ENCODE measurements around the gene TCERG1L. TPM values are rescaled to one million over a fixed set of nuclear protein-coding genes. Genes with fewer than 3 reads are reported as not detected.

Gene TCERG1L
- total RNA-seq, 4 donors from 2014 or later: 0.42 to 1.3 TPM; not detected in 2

- DNase-seq (ENCODE audit: low spot score in 2 of 2): no peak
- 84 to 85% methylated on average over 8 of the region's 8 CpGs for WGBS, 2 donors
These were observed 43.5 kb upstream of the TCERG1L start for GRCh38 chr10:131355056-131355455.

GRCh38 chr10:131354380-131354779 lies 42.9 kb upstream of the TCERG1L start:
- Histone ChIP-seq H3K27ac (no peak overlapping the region), H3K4me3 (no peak overlapping the region), H3K27me3 (no peaks in the 10 kb centered on the region), H3K9me3 (no peaks in the 10 kb centered on the region), H3K36me3 (no peaks in the 10 kb centered on the region), H3K4me1 (no peaks in the 10 kb centered on the region)
- WGBS, 2 donors: 54 to 65% methylated on average over 9 of the region's 9 CpGs
- no peak for TF ChIP-seq EP300 (IDR thresholded peaks at IDR 0.05)
- TF ChIP-seq CTCF (IDR thresholded peaks at IDR 0.05): no peak
- TF ChIP-seq POLR2A (IDR thresholded peaks at IDR 0.05): no peak
- no peak for DNase-seq (ENCODE audit: low spot score in 2 of 2)

More at GRCh38 chr10:131355056-131355455, 43.5 kb upstream of the TCERG1L start:
- no peaks in the 10 kb centered on the region for H3K27me3 ChIP-seq
- peaks cover 0 to 6% (median 0%) of the 10 kb centered on the region in 4 donors for H3K9me3 ChIP-seq
- no peaks in the 10 kb centered on the region for H3K4me1 ChIP-seq
- TF ChIP-seq EP300 (IDR thresholded peaks at IDR 0.05) (no peak), CTCF (IDR thresholded peaks at IDR 0.05) (no peak), POLR2A (IDR thresholded peaks at IDR 0.05) (no peak)
- H3K36me3 ChIP-seq: no peaks in the 10 kb centered on the region
- no peak overlapping the region for H3K4me3 ChIP-seq
- H3K27ac ChIP-seq: no peak overlapping the region

- no peaks in the 10 kb centered on the region for H3K27me3 ChIP-seq
- DNase-seq (ENCODE audit: low spot score in 2 of 2): no peak
These were observed 41.3 kb upstream of the TCERG1L start for GRCh38 chr10:131352765-131353290.

GRCh38 chr10:131350660-131351059 lies 39.1 kb upstream of the TCERG1L start:
- Histone ChIP-seq H3K9me3 (no peaks in the 10 kb centered on the region), H3K36me3 (no peaks in the 10 kb centered on the region), H3K4me1 (no peaks in the 10 kb centered on the region), H3K27ac (no peak overlapping the region), H3K27me3 (no peaks in the 10 kb centered on the region), H3K4me3 (no peak overlapping the region)
- no peak for TF ChIP-seq EP300 (IDR thresholded peaks at IDR 0.05)
- TF ChIP-seq POLR2A (IDR thresholded peaks at IDR 0.05): no peak
- TF ChIP-seq CTCF (IDR thresholded peaks at IDR 0.05): no peak
- DNase-seq (ENCODE audit: low spot score in 2 of 2): no peak
- 48 to 61% methylated on average over 10 of the region's 10 CpGs for WGBS, 2 donors

More at GRCh38 chr10:131352765-131353290, 41.3 kb upstream of the TCERG1L start:
- H3K27ac ChIP-seq: no peak overlapping the region
- H3K4me1 ChIP-seq: no peaks in the 10 kb centered on the region
- no peak overlapping the region for H3K4me3 ChIP-seq
- TF ChIP-seq POLR2A (IDR thresholded peaks at IDR 0.05) (no peak), CTCF (IDR thresholded peaks at IDR 0.05) (no peak), EP300 (IDR thresholded peaks at IDR 0.05) (no peak)
- WGBS, 2 donors: 69 to 90% methylated on average over 5 of the region's 7 CpGs
- H3K36me3 ChIP-seq: no peaks in the 10 kb centered on the region
- no peaks in the 10 kb centered on the region for H3K9me3 ChIP-seq

GRCh38 chr10:131350245-131350644 lies 38.7 kb upstream of the TCERG1L start:
- no peaks in the 10 kb centered on the region for H3K27me3 ChIP-seq
- no peak for TF ChIP-seq POLR2A (IDR thresholded peaks at IDR 0.05)
- no peak for DNase-seq (ENCODE audit: low spot score in 2 of 2)
- WGBS, 2 donors: 42 to 61% methylated on average over 5 of the region's 5 CpGs
- no peaks in the 10 kb centered on the region for H3K9me3 ChIP-seq
- H3K4me3 ChIP-seq: no peak overlapping the region
- no peak overlapping the region for H3K27ac ChIP-seq
- no peaks in the 10 kb centered on the region for H3K4me1 ChIP-seq
- H3K36me3 ChIP-seq: no peaks in the 10 kb centered on the region

GRCh38 chr10:131346456-131346855 lies 34.9 kb upstream of the TCERG1L start:
- 52 to 64% methylated on average over 5 of the region's 5 CpGs for WGBS, 2 donors
- no peak overlapping the region for H3K27ac ChIP-seq
- no peak for DNase-seq (ENCODE audit: low spot score in 2 of 2)
- H3K4me1 ChIP-seq: no peaks in the 10 kb centered on the region
- no peaks in the 10 kb centered on the region for H3K9me3 ChIP-seq
- no peaks in the 10 kb centered on the region for H3K27me3 ChIP-seq
- H3K4me3 ChIP-seq: no peak overlapping the region
- TF ChIP-seq CTCF (IDR thresholded peaks at IDR 0.05) (no peak), EP300 (IDR thresholded peaks at IDR 0.05) (no peak), POLR2A (IDR thresholded peaks at IDR 0.05) (no peak)
- H3K36me3 ChIP-seq: no peaks in the 10 kb centered on the region

All from tibial nerve (tissue), 4 donors.